Activated naive CD4-positive, alpha-beta T cell treated with anti-CD3 and anti-CD28 coated beads, Interleukin-2, amount 50 U/mL, for 72 hours (primary cell): ENCODE data around the gene VEGFB. TPM values are rescaled to one million over a fixed set of nuclear protein-coding genes. Genes with fewer than 3 reads are reported as not detected.

Experiments used
- ATAC-seq, 2 donors: fragments of 150-1000 bp; cut with Tn5 transposase; 2 replicates each; pipeline ENCODE4 v1.10.0; 2021; ENCODE audit warnings: mild to moderate bottlenecking in 2 of 2, moderate library complexity in 2 of 2
- DNase-seq, 2 donors: peaks; one replicate each; pipeline ENCODE4 v3.0.0; 2021 to 2022; ENCODE audit warnings: low spot score in 2 of 2
- H3K27ac Mint-ChIP-seq, 2 donors: one replicate each; pipeline ENCODE4 v1.8.0; 2022; ENCODE audit warnings: mild to moderate bottlenecking in 2 of 2, mixed read lengths in 2 of 2
- H3K36me3 Mint-ChIP-seq, 2 donors: one replicate each; pipeline ENCODE4 v1.8.0; 2022; ENCODE audit warnings: mixed read lengths in 2 of 2
- H3K9me3 Mint-ChIP-seq, 2 donors: one replicate each; pipeline ENCODE4 v1.8.0; 2022; ENCODE audit warnings: mixed read lengths in 2 of 2
- total RNA-seq, 2 donors: library from RNA; stranded (reverse); gene quantifications; one replicate each; pipeline ENCODE4 v1.2.3, GENCODE V29; 2022

The VEGFB gene
- total RNA-seq, 2 donors from 2014 or later = 57.6 to 119 TPM

GRCh38 chr11:64276653-64277431 is 42.5 kb downstream of the VEGFB start:
- H3K27ac Mint-ChIP-seq = no peak overlapping the region
- no peak for DNase-seq
- ATAC-seq = no peak
- H3K36me3 Mint-ChIP-seq = no peaks in the 10 kb centered on the region
- no peaks in the 10 kb centered on the region for H3K9me3 Mint-ChIP-seq

DNA sequence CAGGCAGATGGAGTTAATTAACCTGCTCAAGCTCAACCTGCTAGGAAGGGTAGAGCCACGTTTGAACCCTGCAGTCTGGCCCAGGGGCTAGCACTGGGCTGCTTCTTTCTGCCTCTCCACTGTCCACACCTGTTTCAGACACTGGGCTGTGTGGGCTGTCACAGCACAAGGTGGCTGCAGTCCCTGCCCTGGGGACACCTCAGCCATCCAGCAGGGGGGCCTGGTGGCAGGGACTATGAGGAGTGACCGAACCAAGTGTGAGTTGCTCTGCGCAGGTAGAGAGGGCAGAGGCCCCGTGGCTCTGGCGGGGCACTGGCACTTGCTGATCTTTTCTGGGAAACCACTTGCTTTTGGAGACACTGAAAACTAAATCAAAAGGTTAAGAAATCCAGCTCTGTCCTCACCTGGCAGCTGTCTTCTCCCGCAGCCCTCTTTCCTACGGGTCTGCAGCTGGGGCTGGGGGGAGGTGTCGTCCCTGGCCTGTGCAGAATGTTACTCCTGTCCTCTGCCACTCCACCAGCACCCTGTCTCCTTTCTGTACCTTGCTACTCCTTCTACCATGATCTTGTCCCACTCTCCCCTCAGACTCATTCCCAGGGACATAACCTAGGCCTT is 44.3 kb downstream of the VEGFB start:
- H3K27ac Mint-ChIP-seq = no peak overlapping the region
- DNase-seq (no peak), ATAC-seq (no peak)
- H3K36me3 Mint-ChIP-seq = no peaks in the 10 kb centered on the region
- no peaks in the 10 kb centered on the region for H3K9me3 Mint-ChIP-seq

DNA sequence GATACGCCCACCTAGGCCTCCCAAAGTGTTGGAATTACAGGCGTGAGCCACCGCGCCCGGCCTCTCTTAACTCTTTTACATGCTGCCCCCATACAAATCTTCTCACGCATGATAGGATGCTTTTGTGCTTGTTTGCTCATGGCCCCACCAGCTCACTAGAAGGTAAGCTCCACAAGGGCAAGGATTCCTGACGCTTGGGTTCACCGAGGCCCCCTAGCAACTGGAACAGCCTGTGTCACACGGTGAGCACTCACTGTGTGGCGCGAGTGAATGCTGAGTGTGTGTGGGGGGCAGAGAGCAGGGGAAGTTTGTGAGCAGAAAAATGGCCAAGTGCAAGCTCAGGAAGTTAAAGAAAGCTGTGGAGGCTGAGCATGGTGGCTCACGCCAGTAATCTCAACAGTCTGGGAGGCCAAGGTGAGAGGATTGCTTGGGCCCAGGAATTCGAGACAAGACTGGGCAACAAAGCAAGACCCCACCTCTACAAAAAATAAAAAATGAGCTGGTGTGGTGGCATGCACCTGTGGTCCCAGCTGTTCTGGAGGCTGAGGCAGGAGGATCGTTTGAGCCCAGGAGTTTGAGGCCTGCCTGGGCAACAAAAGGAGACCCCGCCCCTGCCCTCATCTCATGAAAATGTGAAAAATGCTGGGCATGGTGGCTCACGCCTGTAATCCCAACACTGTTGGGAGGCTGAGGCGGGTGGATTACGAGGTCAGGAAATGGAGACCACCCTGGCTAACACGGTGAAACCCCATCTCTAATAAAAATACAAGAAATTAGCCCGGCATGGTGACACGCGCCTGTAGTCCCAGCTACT is 47.8 kb downstream of the VEGFB start:
- ATAC-seq (no peak), DNase-seq (no peak)
- peak overlapping the region in 1 of 2 donors; percentile 31 for H3K27ac Mint-ChIP-seq

GRCh38 chr11:64283092-64283491 is 48.7 kb downstream of the VEGFB start:
- Mint-ChIP-seq H3K36me3 (no peaks in the 10 kb centered on the region), H3K9me3 (no peaks in the 10 kb centered on the region), H3K27ac (no peak overlapping the region)
- ATAC-seq = no peak
- DNase-seq = no peak

More for the DNA sequence above, 47.8 kb downstream of the VEGFB start:
- H3K36me3 Mint-ChIP-seq = no peaks in the 10 kb centered on the region
- H3K9me3 Mint-ChIP-seq = no peaks in the 10 kb centered on the region

DNA sequence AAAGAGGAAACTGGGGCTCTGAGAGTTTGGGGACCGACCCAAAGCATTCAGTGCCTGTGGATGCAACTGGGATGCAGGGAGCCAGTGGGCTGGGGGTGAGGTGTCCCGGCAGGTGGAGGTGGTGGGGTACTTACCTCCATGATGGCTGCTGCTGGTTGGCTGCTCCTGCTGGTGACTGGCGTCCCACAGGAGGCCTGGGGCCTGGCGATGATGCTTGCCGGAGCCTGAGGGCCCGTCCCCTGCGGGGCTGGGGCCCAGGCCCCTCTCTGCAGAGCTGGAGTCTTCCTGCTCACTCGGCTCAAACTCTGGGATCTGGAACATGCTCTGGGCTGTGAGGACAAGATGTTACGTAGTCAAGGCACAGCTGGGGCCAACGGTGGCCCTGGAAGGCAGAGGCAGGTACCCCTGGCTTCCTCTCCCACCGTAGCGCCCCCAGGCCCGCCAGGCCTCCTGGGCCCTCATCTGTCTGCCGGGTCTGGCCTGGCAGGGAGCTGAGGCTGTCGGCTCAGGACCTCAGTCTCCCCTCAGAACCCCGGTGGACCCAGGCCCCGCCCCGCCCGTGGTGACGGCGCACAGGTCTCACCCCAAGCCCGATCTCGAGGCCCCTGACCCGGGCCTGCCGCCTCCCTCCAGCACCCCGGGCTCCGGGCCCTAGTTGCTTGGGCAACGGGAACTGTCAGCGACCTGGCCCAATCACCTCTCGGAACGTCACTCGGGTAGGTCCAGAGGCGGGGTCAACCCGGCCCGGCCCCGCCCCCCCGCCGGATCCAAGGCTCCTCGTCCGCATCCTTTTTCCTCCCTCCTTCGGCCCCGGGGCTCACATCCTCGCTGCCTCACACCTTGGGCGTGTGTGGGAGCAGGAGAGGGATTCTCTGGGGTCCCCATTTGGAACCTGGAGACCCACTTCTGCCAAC is 49.9 kb downstream of the VEGFB start, which contains the start of gene BAD:
Gene BAD, minus strand, starts transcription at position 618 of the 914 bp plus-strand sequence. Its CDS starts 297 bp downstream, at position 321.
- H3K27ac Mint-ChIP-seq = peak within 1 kb of the TSS; percentile 88 to 96
- DNase-seq = peak; percentile 89
- no peaks in the 10 kb centered on the region for H3K9me3 Mint-ChIP-seq

GRCh38 chr11:64284962-64285884 is 50.8 kb downstream of the VEGFB start, which contains the start of gene GPR137:
Gene GPR137, plus strand, starts transcription at chr11:64285848. Its CDS starts 677 bp downstream, at chr11:64286525.
- ATAC-seq = peak; percentile 69 to 71
- DNase-seq = peak; percentile 92 to 99
- Mint-ChIP-seq H3K36me3 (no peaks in the 10 kb centered on the region), H3K9me3 (no peaks in the 10 kb centered on the region), H3K27ac (peak within 1 kb of the TSS; percentile 88 to 96)

More for the DNA sequence above, 49.9 kb downstream of the VEGFB start, which contains the start of gene BAD:
- ATAC-seq = peak; percentile 93
- no peaks in the 10 kb centered on the region for H3K36me3 Mint-ChIP-seq

GRCh38 chr11:64285885-64286800 is 51.8 kb downstream of the VEGFB start:
- ATAC-seq (no peak), DNase-seq (peak in 1 of 2 donors; percentile 42)
- Mint-ChIP-seq H3K27ac (peak overlapping the region; percentile 86 to 88), H3K9me3 (no peaks in the 10 kb centered on the region), H3K36me3 (peaks cover 5 to 6% of the 10 kb centered on the region in 2 donors)

- no peaks in the 10 kb centered on the region for H3K9me3 Mint-ChIP-seq
- H3K36me3 Mint-ChIP-seq = peaks cover 5 to 6% of the 10 kb centered on the region in 2 donors
- ATAC-seq (no peak), DNase-seq (no peak)
- H3K27ac Mint-ChIP-seq = peak overlapping the region in 1 of 2 donors; percentile 76
Observed at GRCh38 chr11:64286801-64287159, 52.4 kb downstream of the VEGFB start.

DNA sequence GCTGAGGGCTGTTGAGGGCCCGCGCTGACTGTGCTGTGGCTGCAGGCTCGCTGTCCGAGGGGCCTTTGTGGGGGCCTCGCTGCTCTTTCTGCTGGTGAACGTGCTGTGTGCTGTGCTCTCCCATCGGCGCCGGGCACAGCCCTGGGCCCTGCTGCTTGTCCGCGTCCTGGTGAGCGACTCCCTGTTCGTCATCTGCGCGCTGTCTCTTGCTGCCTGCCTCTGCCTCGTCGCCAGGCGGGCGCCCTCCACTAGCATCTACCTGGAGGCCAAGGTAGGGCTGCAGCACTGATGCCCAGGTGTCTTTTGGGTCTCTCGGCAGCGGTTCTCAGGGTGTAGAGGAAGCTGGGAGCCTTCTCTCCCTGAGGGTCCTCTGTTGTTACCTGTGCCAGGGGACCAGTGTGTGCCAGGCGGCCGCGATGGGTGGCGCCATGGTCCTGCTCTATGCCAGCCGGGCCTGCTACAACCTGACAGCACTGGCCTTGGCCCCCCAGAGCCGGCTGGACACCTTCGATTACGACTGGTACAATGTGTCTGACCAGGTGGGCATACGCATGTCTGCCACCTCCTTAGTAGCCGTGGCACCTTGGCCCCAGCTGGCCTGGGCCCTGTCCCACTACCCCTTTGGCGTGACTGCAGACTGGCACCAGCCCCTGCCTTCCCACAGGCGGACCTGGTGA is 53.4 kb downstream of the VEGFB start:
- DNase-seq (no peak), ATAC-seq (no peak)
- Mint-ChIP-seq H3K36me3 (peaks cover 5 to 6% of the 10 kb centered on the region in 2 donors), H3K27ac (no peak overlapping the region), H3K9me3 (no peaks in the 10 kb centered on the region)

DNA sequence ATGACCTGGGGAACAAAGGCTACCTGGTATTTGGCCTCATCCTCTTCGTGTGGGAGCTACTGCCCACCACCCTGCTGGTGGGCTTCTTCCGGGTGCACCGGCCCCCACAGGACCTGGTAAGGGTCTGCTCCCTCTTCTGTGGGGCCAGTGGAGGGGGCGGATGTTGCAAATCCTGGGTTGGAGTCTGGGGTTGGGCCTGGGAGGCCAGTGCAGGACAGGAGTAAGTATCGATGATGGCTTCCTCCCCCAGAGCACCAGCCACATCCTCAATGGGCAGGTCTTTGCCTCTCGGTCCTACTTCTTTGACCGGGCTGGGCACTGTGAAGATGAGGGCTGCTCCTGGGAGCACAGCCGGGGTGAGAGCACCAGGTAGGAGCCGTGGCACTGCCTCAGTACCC is 54.0 kb downstream of the VEGFB start:
- ATAC-seq (no peak), DNase-seq (no peak)
- Mint-ChIP-seq H3K9me3 (no peaks in the 10 kb centered on the region), H3K36me3 (peaks cover 5 to 6% of the 10 kb centered on the region in 2 donors), H3K27ac (no peak overlapping the region)

Other genes with a start within 250 kb of the VEGFB start
- gene OTUB1, start 248.1 kb upstream of the VEGFB start, total RNA-seq = 10 to 100 TPM; 60.0 to 86.4 TPM
- gene FLRT1, start 198.7 kb upstream of the VEGFB start, total RNA-seq = not detected
- 10 to 100 TPM; 11.0 to 25.3 TPM for gene MACROD1, start 68.5 kb upstream of the VEGFB start, total RNA-seq
- 100 to 1,000 TPM; 328 to 366 TPM for gene STIP1, start 48.4 kb upstream of the VEGFB start, total RNA-seq
- 100 to 1,000 TPM; 142 to 193 TPM for gene FERMT3, start 27.9 kb upstream of the VEGFB start, total RNA-seq
- 10 to 100 TPM; 31.2 to 36.5 TPM for gene TRPT1, start 8.4 kb upstream of the VEGFB start, total RNA-seq
- gene NUDT22, start 8.3 kb upstream of the VEGFB start, total RNA-seq = 10 to 100 TPM; 87.4 to 88.8 TPM
- gene DNAJC4, start 4.0 kb upstream of the VEGFB start, total RNA-seq = 10 to 100 TPM; 26.7 to 48.7 TPM
- gene FKBP2, start 6.5 kb downstream of the VEGFB start, total RNA-seq = 10 to 100 TPM; 27.7 to 36.0 TPM
- 100 to 1,000 TPM; 177 to 262 TPM for gene PPP1R14B, start 12.4 kb downstream of the VEGFB start, total RNA-seq
- 10 to 100 TPM; 10.4 to 13.7 TPM for gene PLCB3, start 16.9 kb downstream of the VEGFB start, total RNA-seq
- gene BAD, start 50.1 kb downstream of the VEGFB start, total RNA-seq = 10 to 100 TPM in 1 of 2 donors, 1 to 10 TPM in 1; 7.1 to 31.6 TPM
- 10 to 100 TPM; 34.2 to 37.6 TPM for gene GPR137, start 51.3 kb downstream of the VEGFB start, total RNA-seq
- gene KCNK4, start 56.7 kb downstream of the VEGFB start, total RNA-seq = under 1 TPM; 0.23 to 0.46 TPM
- under 1 TPM in 1 of 2 donors, not detected in 1; 0.55 TPM for gene CATSPERZ, start 65.8 kb downstream of the VEGFB start, total RNA-seq
- gene ESRRA, start 70.9 kb downstream of the VEGFB start, total RNA-seq = 10 to 100 TPM; 33.6 to 48.1 TPM
- 100 to 1,000 TPM; 198 to 213 TPM for gene TRMT112, start 83.0 kb downstream of the VEGFB start, total RNA-seq
- gene PRDX5, start 83.5 kb downstream of the VEGFB start, total RNA-seq = 100 to 1,000 TPM; 131 to 152 TPM
- 100 to 1,000 TPM in 1 of 2 donors, 10 to 100 TPM in 1; 75.0 to 103 TPM for gene CCDC88B, start 105.6 kb downstream of the VEGFB start, total RNA-seq
- gene RPS6KA4, start 124.6 kb downstream of the VEGFB start, total RNA-seq = 10 to 100 TPM; 23.2 to 23.8 TPM